ENCODE results near the gene LMBRD2. TPM values are rescaled to one million over a fixed set of nuclear protein-coding genes. Genes with fewer than 3 reads are reported as not detected.

The LMBRD2 gene
- total RNA-seq, 2 experiments from 2014 or later: 13.8 to 14.4 TPM

DNA sequence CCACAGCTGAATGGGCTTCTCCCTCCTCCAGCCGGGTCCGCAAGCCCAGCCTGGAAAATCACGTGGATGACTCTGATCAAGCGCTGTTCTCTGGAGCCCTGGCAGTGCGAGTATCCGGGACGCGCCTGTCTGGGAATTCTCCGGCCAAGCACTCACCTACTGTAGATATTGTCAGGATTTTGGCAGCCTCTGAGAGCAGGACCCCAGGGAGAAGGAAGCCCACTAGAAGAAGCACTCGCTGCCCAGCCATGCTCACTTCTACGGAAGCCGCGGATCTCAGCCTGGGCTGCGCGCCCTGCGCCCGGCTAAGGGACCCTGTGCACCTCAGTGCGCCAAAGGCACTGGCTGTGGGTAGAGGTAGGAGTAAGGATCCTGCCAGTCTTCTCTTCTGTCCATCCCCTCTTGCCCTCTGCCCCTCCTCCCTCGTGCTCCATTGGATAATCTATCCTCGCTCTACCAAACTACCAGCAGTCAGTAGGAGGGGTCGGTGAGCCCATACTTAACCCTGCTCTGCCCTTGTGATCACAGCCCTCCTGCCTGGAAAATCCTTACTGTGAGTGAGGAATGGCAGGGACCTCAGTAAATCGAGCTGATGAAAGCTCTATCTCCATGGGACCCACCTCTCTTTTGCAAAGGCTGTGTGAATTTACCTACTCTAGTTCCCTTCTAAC lies 85.0 kb downstream of the LMBRD2 start, which contains the start of gene UGT3A2:
TSS of gene UGT3A2 (minus strand) at position 343 of the 671 bp plus-strand sequence. CDS start at position 250, 93 bp downstream.
- no peaks in the 10 kb centered on the region for H3K9me3 Mint-ChIP-seq
- ATAC-seq (ENCODE audit: low read depth) (peak; percentile 30), DNase-seq (no peak)
- H3K4me3 Mint-ChIP-seq: peak within 1 kb of the TSS; percentile 37
- peaks cover 10% of the 10 kb centered on the region for H3K4me1 Mint-ChIP-seq
- H3K27ac Mint-ChIP-seq: no peak within 1 kb of the TSS
- peaks cover 50% of the 10 kb centered on the region for H3K27me3 Mint-ChIP-seq
- H3K36me3 Mint-ChIP-seq: no peaks in the 10 kb centered on the region
- POLR2A ChIA-PET: no interaction called here

DNA sequence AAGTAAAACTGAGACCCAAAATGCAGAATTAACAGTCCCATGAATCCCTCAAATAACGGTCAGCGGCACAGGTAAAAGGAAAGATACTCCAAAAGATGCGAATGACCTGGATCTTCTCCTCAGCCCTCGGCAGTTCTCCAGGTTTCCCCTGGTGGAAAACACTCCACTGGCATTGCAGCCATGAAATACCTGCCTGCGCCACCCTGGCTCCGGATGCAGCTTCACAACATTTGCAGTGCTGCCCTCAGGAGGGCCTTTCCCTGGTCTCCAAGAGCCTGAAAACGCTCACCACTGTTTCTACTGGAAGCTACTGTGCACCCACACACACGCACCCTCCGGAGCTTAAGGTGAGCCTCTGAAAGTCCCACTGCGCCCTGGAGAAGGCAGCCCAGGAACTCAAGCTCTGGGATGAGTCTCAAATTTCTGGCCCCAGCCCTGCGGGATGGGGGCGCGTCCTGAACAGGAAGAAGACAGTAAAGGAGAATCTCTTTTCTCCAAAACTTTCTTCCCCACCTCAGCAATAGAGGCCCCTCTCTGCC lies 85.6 kb downstream of the LMBRD2 start:
- H3K27me3 Mint-ChIP-seq: peaks cover 50% of the 10 kb centered on the region
- no peak for ATAC-seq (ENCODE audit: low read depth)

DNA sequence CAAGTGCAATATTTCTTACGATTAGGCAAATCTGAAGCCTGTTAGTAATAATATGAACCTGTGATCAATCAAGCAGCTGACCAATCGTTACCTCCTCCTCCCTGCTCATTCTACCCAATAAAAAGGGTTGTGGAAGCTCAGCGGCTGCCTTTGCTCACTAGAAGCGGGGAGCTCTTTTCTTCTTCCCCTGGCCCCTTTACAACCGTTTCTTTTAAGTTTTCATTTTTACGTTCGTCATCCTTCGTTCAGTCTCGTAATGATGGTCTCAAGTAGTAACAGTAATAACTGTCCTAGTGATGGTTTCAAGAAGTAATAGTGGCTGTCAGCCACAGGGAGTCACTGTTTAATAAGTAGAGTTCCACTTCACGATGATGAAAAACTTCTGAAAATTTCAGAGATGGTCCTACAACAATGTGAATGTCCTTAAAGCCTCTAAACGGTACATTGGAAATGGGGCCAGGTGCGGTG lies 91.2 kb downstream of the LMBRD2 start:
- ATAC-seq (ENCODE audit: low read depth): no peak
- Mint-ChIP-seq H3K27me3 (peaks cover 23% of the 10 kb centered on the region), H3K4me1 (peaks cover 12% of the 10 kb centered on the region), H3K27ac (no peak overlapping the region), H3K4me3 (no peak overlapping the region), H3K9me3 (no peaks in the 10 kb centered on the region), H3K36me3 (no peaks in the 10 kb centered on the region)
- POLR2A ChIA-PET: no interaction called here
- no peak for DNase-seq

More for the DNA sequence above, 85.6 kb downstream of the LMBRD2 start:
- H3K9me3 Mint-ChIP-seq: no peaks in the 10 kb centered on the region
- no peak overlapping the region for H3K27ac Mint-ChIP-seq
- peak overlapping the region; percentile 37 for H3K4me3 Mint-ChIP-seq
- peaks cover 6% of the 10 kb centered on the region for H3K4me1 Mint-ChIP-seq
- DNase-seq: no peak
- POLR2A ChIA-PET: no interaction called here
- H3K36me3 Mint-ChIP-seq: no peaks in the 10 kb centered on the region

DNA sequence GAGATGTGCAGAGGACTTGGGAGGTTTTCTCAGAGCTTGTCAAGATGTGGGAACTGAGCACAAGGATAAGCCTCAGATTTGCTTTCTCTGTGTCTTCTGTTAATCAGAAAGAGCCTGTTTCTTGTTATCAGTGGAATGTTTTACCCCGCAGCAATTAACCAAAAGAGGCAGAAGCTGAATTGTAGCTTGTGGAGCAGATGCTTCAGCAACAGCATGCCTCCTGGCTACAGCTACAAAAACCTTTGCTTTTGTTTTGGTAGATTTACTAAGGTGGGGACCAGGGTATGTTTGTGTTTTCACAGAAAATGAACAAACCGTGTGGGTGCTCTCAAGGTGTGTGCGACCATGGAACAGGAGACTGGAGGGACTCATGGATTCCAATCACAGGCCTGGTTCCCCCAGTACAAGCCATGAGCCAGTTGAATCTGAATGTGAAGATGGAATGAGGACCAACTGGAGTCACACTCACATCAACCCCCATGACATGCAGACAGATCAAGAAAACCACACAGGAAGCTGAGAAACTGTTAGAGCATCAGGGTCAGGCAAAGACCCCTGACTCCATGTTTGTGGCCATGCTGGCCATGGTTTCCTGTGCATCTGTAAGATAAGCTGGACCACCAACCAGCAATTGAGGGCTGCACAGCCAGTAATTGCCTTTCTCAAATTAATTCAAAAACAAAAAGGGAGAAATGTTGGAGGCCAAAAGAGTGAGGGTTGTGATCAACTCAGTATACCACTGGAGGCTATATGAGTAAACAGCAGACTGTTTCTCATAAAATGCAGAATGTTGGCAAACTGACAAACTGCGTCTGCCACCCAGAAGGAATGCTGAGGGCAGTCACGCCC lies 91.9 kb downstream of the LMBRD2 start:
- Mint-ChIP-seq H3K4me1 (peaks cover 12% of the 10 kb centered on the region), H3K4me3 (no peak overlapping the region), H3K9me3 (no peaks in the 10 kb centered on the region), H3K27ac (no peak overlapping the region), H3K27me3 (peaks cover 17% of the 10 kb centered on the region), H3K36me3 (no peaks in the 10 kb centered on the region)
- no peak for DNase-seq
- POLR2A ChIA-PET: no interaction called here
- peak; percentile 26 for ATAC-seq (ENCODE audit: low read depth)

DNA sequence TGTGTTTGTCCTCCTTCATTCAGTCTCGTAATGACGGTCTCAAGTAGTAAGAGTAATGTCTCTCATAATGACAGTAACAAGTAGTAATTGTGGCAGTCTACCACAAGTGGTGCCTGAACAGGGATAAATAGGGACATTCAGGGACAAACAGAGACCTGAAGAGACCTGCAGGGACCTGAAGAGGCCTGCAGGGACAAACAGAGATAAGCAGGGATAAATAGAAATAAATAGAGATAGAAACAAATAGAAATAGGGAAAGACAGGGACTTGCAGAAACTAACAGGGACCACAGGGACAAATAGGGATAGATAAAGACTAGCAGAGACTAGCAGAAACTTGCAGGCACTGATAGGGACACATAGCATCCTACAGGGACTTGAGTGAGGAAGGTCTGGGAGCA lies 92.9 kb downstream of the LMBRD2 start:
- H3K27ac Mint-ChIP-seq: no peak overlapping the region
- ATAC-seq (ENCODE audit: low read depth) (no peak), DNase-seq (no peak)
- H3K27me3 Mint-ChIP-seq: peaks cover 16% of the 10 kb centered on the region
- POLR2A ChIA-PET: no interaction called here
- no peaks in the 10 kb centered on the region for H3K36me3 Mint-ChIP-seq
- H3K4me3 Mint-ChIP-seq: no peak overlapping the region
- H3K9me3 Mint-ChIP-seq: no peaks in the 10 kb centered on the region
- peaks cover 12% of the 10 kb centered on the region for H3K4me1 Mint-ChIP-seq

DNA sequence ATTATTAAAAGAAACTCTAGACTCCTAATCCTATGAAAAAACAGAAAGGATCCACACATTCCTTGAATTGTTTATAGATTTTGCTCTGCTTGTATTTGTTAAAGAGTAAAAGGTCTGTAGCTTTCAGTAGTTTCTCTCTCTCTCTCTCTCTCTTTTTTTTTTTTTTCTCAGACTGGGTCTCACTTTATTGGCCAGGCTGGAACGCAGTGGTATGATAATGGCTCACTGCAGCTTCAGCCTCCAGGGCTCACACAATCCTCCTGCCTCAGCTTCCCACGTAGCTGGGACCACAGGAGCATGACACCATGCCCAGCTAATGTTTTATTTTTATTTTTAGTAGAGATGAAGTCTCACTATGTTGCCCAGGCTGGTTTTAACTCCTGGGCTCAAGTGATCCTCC lies 94.3 kb downstream of the LMBRD2 start:
- Mint-ChIP-seq H3K4me3 (no peak overlapping the region), H3K27me3 (peaks cover 26% of the 10 kb centered on the region), H3K9me3 (no peaks in the 10 kb centered on the region), H3K4me1 (peaks cover 12% of the 10 kb centered on the region), H3K36me3 (no peaks in the 10 kb centered on the region), H3K27ac (no peak overlapping the region)
- POLR2A ChIA-PET: no interaction called here
- DNase-seq: no peak
- ATAC-seq (ENCODE audit: low read depth): no peak

DNA sequence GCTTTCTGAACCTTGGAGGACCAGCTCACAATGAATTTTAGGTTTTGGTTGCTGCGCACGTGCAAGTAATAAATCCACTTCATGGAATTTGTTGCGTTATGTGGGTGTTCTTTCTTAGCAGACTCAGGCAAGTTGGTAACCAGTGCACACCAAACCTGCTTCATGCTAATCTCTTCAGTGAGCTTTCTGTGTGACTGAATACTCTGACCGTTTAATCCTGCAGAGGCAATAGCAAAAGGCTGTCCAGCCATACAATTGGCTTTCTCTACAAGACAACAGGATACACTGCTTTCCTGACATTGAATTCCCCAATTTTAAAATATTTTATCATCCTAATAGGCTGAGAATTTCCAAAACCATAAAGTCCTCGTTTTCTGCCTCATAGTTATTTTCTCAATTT lies 95.3 kb downstream of the LMBRD2 start:
- no peaks in the 10 kb centered on the region for H3K36me3 Mint-ChIP-seq
- peaks cover 12% of the 10 kb centered on the region for H3K4me1 Mint-ChIP-seq
- H3K27ac Mint-ChIP-seq: no peak overlapping the region
- no peaks in the 10 kb centered on the region for H3K9me3 Mint-ChIP-seq
- DNase-seq: no peak
- no peak for ATAC-seq (ENCODE audit: low read depth)
- H3K27me3 Mint-ChIP-seq: peaks cover 28% of the 10 kb centered on the region
- H3K4me3 Mint-ChIP-seq: no peak overlapping the region
- POLR2A ChIA-PET: no interaction called here

DNA sequence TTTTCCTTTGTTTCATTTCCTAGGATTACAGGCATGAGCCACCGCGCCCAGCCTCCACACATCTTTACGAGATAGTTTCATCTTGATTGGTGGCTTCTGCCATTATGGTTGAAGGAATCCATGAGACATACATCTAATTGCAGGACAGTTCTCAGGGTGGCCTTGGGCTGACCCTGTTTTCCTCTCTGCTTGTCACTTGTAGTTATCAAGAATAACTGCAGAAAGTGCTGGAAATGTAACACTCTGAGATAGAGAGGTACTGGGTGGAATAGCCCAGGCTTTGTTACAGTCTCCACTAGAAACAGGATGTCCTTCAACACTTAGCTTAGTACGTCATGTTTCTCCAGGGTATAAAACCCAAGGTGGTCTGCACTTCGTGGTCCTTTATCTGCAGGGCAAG lies 95.7 kb downstream of the LMBRD2 start:
- H3K36me3 Mint-ChIP-seq: no peaks in the 10 kb centered on the region
- H3K27ac Mint-ChIP-seq: no peak overlapping the region
- no peak for DNase-seq
- no peaks in the 10 kb centered on the region for H3K9me3 Mint-ChIP-seq
- POLR2A ChIA-PET: no interaction called here
- H3K4me3 Mint-ChIP-seq: no peak overlapping the region
- peaks cover 28% of the 10 kb centered on the region for H3K27me3 Mint-ChIP-seq
- no peak for ATAC-seq (ENCODE audit: low read depth)
- peaks cover 12% of the 10 kb centered on the region for H3K4me1 Mint-ChIP-seq

DNA sequence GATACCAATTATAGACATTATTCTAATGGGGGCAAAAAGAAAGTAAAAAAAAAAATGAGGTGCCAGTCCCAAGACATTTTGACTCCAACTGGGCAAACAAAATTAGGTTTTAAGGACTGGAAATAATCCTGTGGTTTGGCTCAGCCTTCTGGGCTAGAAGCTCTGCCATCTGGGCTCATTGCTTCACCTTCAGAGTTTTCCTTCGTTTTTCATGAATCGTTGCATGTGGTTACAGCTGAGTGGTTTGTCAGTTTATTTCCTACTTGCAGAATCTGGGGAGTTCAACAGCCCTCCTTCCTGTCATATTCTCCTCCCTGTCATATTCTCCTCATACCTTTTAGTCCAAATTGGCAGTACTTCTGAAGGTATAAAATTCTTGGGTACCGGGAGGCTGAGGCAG lies 97.0 kb downstream of the LMBRD2 start:
- no peaks in the 10 kb centered on the region for H3K36me3 Mint-ChIP-seq
- no peak for DNase-seq
- no peak for ATAC-seq (ENCODE audit: low read depth)
- POLR2A ChIA-PET: no interaction called here
- peaks cover 6% of the 10 kb centered on the region for H3K4me1 Mint-ChIP-seq
- H3K27me3 Mint-ChIP-seq: peaks cover 26% of the 10 kb centered on the region
- no peak overlapping the region for H3K27ac Mint-ChIP-seq
- H3K4me3 Mint-ChIP-seq: no peak overlapping the region
- no peaks in the 10 kb centered on the region for H3K9me3 Mint-ChIP-seq

DNA sequence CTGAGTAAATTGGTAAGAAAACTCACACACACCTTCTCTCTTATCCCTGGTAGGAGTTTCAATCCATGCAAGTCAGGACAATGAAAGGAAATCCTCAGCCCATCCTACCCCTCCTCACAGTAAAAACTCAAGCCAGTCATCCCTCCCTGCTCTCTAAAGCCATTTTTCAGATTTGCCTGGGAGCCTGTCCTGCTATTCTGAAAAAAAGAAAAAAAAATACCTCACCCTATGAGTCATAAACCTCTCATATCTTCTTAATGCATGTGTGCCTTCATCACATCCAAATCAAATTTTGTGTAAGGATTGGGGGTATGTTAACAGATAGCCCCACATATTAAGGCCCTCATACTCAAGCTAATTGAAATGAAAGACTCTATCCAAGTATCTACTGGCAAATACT lies 99.1 kb downstream of the LMBRD2 start:
- peaks cover 21% of the 10 kb centered on the region for H3K27me3 Mint-ChIP-seq
- H3K36me3 Mint-ChIP-seq: no peaks in the 10 kb centered on the region
- no peak for ATAC-seq (ENCODE audit: low read depth)
- no peak overlapping the region for H3K4me3 Mint-ChIP-seq
- H3K9me3 Mint-ChIP-seq: no peaks in the 10 kb centered on the region
- POLR2A ChIA-PET: no interaction called here
- no peak for DNase-seq
- H3K27ac Mint-ChIP-seq: no peak overlapping the region
- no peaks in the 10 kb centered on the region for H3K4me1 Mint-ChIP-seq

DNA sequence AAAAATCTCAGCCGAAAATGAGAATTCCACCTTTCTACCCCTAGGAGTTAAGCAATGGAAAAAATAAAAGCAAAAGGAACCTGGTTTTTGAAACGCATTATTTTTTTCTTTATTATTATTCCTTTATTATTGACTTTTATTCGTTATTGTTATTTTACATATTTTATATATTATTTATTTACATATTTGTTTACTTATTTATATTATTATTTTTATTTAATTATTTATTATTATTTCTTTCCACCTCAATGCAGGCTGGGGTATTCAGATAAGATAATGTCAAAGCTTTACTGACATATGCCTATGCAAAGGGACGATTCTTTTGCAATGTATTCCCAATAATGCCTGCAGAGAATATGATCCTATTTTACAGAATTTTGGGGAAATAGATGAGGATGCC lies 101.7 kb downstream of the LMBRD2 start:
- POLR2A ChIA-PET: no interaction called here
- no peak for ATAC-seq (ENCODE audit: low read depth)

More for the DNA sequence above, 101.7 kb downstream of the LMBRD2 start:
- Mint-ChIP-seq H3K9me3 (no peaks in the 10 kb centered on the region), H3K36me3 (no peaks in the 10 kb centered on the region), H3K4me3 (no peak overlapping the region), H3K27ac (no peak overlapping the region), H3K4me1 (no peaks in the 10 kb centered on the region), H3K27me3 (peaks cover 20% of the 10 kb centered on the region)
- no peak for DNase-seq

Data from activated naive CD8-positive, alpha-beta T cell treated with anti-CD3 and anti-CD28 coated beads, Interleukin-2, amount 10 ng/mL, durations not matched to agents 7 days and 5 days (primary cell).